ENCODE measurements around the gene MZF1. TPM values are rescaled to one million over a fixed set of nuclear protein-coding genes. Genes with fewer than 3 reads are reported as not detected.
A peak's percentile ranks its signal among the peaks of the same experiment; 100 is the strongest.

MZF1 gene
- total RNA-seq, 1 experiment from 2014 or later = 18.0 TPM

DNA sequence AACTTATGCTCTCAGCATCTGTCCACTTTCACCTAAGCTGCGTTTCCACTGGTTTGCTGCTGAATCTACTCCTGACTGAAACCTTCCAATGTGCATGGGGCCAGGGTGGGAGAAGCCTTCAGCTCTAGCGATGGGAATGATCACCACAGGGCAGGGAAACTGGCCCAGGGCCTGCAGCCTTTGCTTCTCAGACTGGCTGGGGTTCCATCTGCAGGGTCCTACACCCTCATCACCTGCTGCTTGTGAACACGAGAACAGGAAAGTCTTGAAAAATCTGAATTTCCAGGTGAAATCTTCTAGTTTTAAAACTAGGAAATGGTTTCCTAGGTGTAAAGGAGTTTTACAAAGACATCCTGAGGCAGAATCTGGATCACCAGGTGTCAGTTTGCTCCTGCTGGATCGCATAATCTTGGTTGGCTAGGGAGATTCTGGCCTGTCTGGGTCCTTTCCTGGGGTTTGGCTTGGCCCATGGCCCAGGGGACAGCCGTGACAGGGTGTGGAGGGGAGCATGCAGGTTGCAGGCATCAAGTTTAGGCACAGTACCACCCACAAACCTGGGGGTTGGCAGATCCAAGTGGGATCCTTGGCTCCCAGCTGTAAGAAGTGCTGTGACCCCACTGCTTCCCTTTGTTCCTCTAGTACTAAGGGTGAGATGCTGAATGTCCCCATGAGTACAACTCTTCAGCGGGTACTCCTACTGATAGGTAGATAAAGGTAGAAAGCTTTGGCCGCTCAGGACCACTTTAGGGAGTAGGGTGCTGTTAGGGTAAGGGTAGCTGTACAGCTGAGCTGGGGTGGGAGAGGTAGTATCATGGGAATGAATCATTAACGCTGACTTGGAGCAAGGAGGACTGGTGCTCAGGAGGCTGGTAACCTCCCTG, 12.9 kb downstream of the MZF1 start:
- H2AFZ ChIP-seq (ENCODE audit: low read length) = peak overlapping the region; percentile 86
- BruUV-seq (replicated peaks) = no TSS peak

DNA sequence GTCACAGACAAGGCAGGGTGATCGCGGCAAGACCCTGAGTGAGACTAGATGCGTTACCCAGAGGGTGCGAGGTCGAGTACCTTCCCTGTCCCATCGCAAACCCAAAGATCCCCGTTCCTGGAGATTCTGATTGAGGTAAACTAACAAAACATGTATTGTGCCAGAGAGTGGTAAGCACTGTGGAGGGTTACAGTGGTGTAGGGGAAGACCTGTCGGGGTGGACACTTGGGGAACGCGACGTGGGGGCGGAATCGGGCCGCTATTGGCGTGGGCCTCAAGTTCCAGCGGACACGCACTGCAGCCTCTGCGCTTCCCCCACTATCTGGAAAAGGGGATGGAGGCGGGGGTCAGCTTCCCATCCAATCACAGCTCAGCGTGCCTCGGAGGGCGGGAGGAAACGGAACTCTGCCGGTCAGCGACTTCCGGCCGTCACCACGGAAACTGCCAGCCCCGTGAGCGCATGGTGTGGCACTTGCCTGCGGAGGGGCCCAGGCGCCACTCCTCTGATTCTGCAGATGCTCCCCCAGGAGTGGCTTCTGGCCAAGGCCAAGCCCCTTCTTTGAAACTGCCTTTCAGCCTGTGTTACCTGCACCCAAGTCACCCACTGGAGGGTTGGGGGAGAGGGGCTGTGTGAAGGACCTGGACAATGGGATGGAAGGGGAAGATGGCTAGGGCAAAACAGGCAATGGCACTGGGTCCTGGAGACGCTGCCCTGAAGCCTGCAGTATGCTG, 13.7 kb downstream of the MZF1 start:
- no peaks in the 10 kb centered on the region for H3K27me3 ChIP-seq (ENCODE audit: low read length)
- ChIA-PET POLR2A (ENCODE audit: unreplicated experiment) (interaction anchor here (0.6 kb wide), 4 partner anchors 13 to 40 kb away, joined by 3 to 5 read pairs (median 4); partner anchors contain the start of genes TRIM28 and ZBTB45), CTCF (interaction anchor here (0.6 kb wide), 1 partner anchor 46 kb away, joined by 4 read pairs; no protein-coding TSS in a partner anchor)
- DNase-seq (peak; percentile 93), ATAC-seq (peak; percentile 34)
- peak overlapping the region; percentile 69 for H3K4me3 ChIP-seq (ENCODE audit: low read length)
- peak overlapping the region; percentile 86 for H2AFZ ChIP-seq (ENCODE audit: low read length)
- no peak for TF ChIP-seq EZH2phosphoT487 (IDR thresholded peaks at IDR 0.05; ENCODE audit: borderline replicate concordance, low read length)
- no peak for TF ChIP-seq EZH2 (IDR thresholded peaks at IDR 0.05; ENCODE audit: low read length, unreplicated experiment)
- TF ChIP-seq, protein P1, sequence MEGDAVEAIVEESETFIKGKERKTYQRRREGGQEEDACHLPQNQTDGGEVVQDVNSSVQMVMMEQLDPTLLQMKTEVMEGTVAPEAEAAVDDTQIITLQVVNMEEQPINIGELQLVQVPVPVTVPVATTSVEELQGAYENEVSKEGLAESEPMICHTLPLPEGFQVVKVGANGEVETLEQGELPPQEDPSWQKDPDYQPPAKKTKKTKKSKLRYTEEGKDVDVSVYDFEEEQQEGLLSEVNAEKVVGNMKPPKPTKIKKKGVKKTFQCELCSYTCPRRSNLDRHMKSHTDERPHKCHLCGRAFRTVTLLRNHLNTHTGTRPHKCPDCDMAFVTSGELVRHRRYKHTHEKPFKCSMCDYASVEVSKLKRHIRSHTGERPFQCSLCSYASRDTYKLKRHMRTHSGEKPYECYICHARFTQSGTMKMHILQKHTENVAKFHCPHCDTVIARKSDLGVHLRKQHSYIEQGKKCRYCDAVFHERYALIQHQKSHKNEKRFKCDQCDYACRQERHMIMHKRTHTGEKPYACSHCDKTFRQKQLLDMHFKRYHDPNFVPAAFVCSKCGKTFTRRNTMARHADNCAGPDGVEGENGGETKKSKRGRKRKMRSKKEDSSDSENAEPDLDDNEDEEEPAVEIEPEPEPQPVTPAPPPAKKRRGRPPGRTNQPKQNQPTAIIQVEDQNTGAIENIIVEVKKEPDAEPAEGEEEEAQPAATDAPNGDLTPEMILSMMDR (conservative IDR thresholded peaks at IDR 0.05; ENCODE audit: low read depth, low read length) = no peak
- H4K20me1 ChIP-seq (ENCODE audit: low read length) = no peaks in the 10 kb centered on the region
- H3K36me3 ChIP-seq (ENCODE audit: low read depth, low read length) = peaks cover 11% of the 10 kb centered on the region
- H3F3A ChIP-seq (ENCODE audit: low read length, unreplicated experiment) = peaks cover 4% of the 10 kb centered on the region
- H3K4me1 ChIP-seq (ENCODE audit: insufficient read depth, low read length) = peaks cover 50% of the 10 kb centered on the region
- no peaks in the 10 kb centered on the region for H3K9me2 ChIP-seq (replicated peaks; ENCODE audit: low read length)
- peak overlapping the region; percentile 95 for H3K9ac ChIP-seq (ENCODE audit: low read length)
- peak overlapping the region; percentile 85 for H3K27ac ChIP-seq (ENCODE audit: low read length)
- TSS peak; percentile 46 for BruUV-seq (replicated peaks)
- peak overlapping the region; percentile 97 for H3K4me2 ChIP-seq (ENCODE audit: low read length)
- peaks cover 25% of the 10 kb centered on the region for H3K79me2 ChIP-seq (ENCODE audit: low read length)
- intact Hi-C loops (cut with micrococcal nuclease) = loop anchor here (1.0 to 2.0 kb wide), 2 partner anchors 13 to 60 kb away; partner anchors contain the start of gene MZF1
- no peaks in the 10 kb centered on the region for H3K9me3 ChIP-seq (ENCODE audit: low read length)

More for the DNA sequence above, 12.9 kb downstream of the MZF1 start:
- ChIA-PET CTCF (no interaction called here), POLR2A (ENCODE audit: unreplicated experiment) (interaction anchor here (0.6 kb wide), 1 partner anchor 16 kb away, joined by 5 read pairs; the partner anchor contains the start of gene TRIM28)
- intact Hi-C loops (cut with micrococcal nuclease) = no loop called here
- TF ChIP-seq EZH2 (IDR thresholded peaks at IDR 0.05; ENCODE audit: low read length, unreplicated experiment) = no peak
- TF ChIP-seq EZH2phosphoT487 (IDR thresholded peaks at IDR 0.05; ENCODE audit: borderline replicate concordance, low read length) = no peak
- TF ChIP-seq, protein P1 (conservative IDR thresholded peaks at IDR 0.05; ENCODE audit: low read depth, low read length) = no peak
- ATAC-seq (no peak), DNase-seq (no peak)
- Histone ChIP-seq H3K9ac (ENCODE audit: low read length) (peak overlapping the region; percentile 95), H3K9me3 (ENCODE audit: low read length) (no peaks in the 10 kb centered on the region), H3K27ac (ENCODE audit: low read length) (peak overlapping the region; percentile 85), H3K79me2 (ENCODE audit: low read length) (peaks cover 24% of the 10 kb centered on the region), H3K4me2 (ENCODE audit: low read length) (peak overlapping the region; percentile 97), H3K9me2 (replicated peaks; ENCODE audit: low read length) (no peaks in the 10 kb centered on the region), H3K4me1 (ENCODE audit: insufficient read depth, low read length) (peaks cover 46% of the 10 kb centered on the region), H3K27me3 (ENCODE audit: low read length) (no peaks in the 10 kb centered on the region), H3K36me3 (ENCODE audit: low read depth, low read length) (peaks cover 11% of the 10 kb centered on the region), H3F3A (ENCODE audit: low read length, unreplicated experiment) (peaks cover 2% of the 10 kb centered on the region), H4K20me1 (ENCODE audit: low read length) (no peaks in the 10 kb centered on the region), H3K4me3 (ENCODE audit: low read length) (peak overlapping the region; percentile 69)
